ENCODE results near the gene MAML2. TPM values are rescaled to one million over a fixed set of nuclear protein-coding genes. Genes with fewer than 3 reads are reported as not detected.

Gene MAML2
- total and polyA plus RNA-seq, 4 donors = 0.56 to 2.1 (median 1.4) TPM

- 75% methylated on average over 2 of the region's 2 CpGs for WGBS
- no peaks in the 10 kb centered on the region for H3K36me3 ChIP-seq (ENCODE audit: control insufficient read depth in 4 of 4, insufficient read depth in 3 of 4, low read depth in 1 of 4, low read length in 3 of 4)
- DNase-seq (ENCODE audit: low spot score) = no peak
- H3K9ac ChIP-seq (ENCODE audit: low read depth in 1 of 2, low read length in 2 of 2) = peak overlapping the region in 1 of 2 donors; percentile 9
- no peaks in the 10 kb centered on the region for H3K9me3 ChIP-seq (ENCODE audit: control insufficient read depth in 4 of 4, low read length in 3 of 4)
- H3K27me3 ChIP-seq (ENCODE audit: control insufficient read depth in 4 of 4, insufficient read depth in 4 of 4, low read length in 3 of 4) = peaks cover 0 to 2% (median 0%) of the 10 kb centered on the region in 4 donors
- no peak overlapping the region for H3K4me3 ChIP-seq (ENCODE audit: low read depth in 1 of 3, low read length in 3 of 3)
- no peaks in the 10 kb centered on the region for H3K4me1 ChIP-seq (ENCODE audit: control insufficient read depth in 4 of 4, insufficient read depth in 4 of 4, low read length in 3 of 4)
- H3K27ac ChIP-seq (ENCODE audit: low read depth in 1 of 2, low read length in 2 of 2) = peak overlapping the region in 1 of 2 donors; percentile 43
- no peak for TF ChIP-seq EGR1 (IDR thresholded peaks at IDR 0.05; ENCODE audit: low read depth in 2 of 2)
- no peak for TF ChIP-seq REST (IDR thresholded peaks at IDR 0.05)
- no peak for TF ChIP-seq YY1 (IDR thresholded peaks at IDR 0.05)
- no peak for TF ChIP-seq ZBTB33 (IDR thresholded peaks at IDR 0.05)
- no peak for TF ChIP-seq JUND (IDR thresholded peaks at IDR 0.05)
- TF ChIP-seq CTCF (IDR thresholded peaks at IDR 0.05; ENCODE audit: low read depth, low read length, missing input control) = no peak
- TF ChIP-seq FOXA2 (IDR thresholded peaks at IDR 0.05) = no peak
- no peak for TF ChIP-seq MAX (IDR thresholded peaks at IDR 0.05)
- TF ChIP-seq FOXA1 (IDR thresholded peaks at IDR 0.05) = no peak
- TF ChIP-seq ATF3 (IDR thresholded peaks at IDR 0.05) = no peak
- TF ChIP-seq NR2F2 (IDR thresholded peaks at IDR 0.05) = no peak
- no peak for TF ChIP-seq GABPA (IDR thresholded peaks at IDR 0.05 in 1 of 2, conservative IDR thresholded peaks at IDR 0.05 in 1 of 2)
- TF ChIP-seq RAD21 (IDR thresholded peaks at IDR 0.05) = no peak
- TF ChIP-seq SP1 (IDR thresholded peaks at IDR 0.05) = no peak
- no peak for TF ChIP-seq HNF4G (IDR thresholded peaks at IDR 0.05)
- no peak for TF ChIP-seq RXRA (IDR thresholded peaks at IDR 0.05)
- no peak for TF ChIP-seq HNF4A (conservative IDR thresholded peaks at IDR 0.05)
Measured at GRCh38 chr11:96229354-96229977, 113.5 kb downstream of the MAML2 start.

Measured in liver (tissue), 9 donors.